GM15510 (cell line): ENCODE data around the gene UST.

Experiments
- POLR2A ChIP-seq: IDR thresholded peaks from 3 replicates; pipeline ENCODE4 v1.6.1; 2011; ENCODE audit warnings: borderline replicate concordance; ENCODE audit not compliant: insufficient read length; ENCODE audit errors: extremely low read depth

The UST gene

DNA sequence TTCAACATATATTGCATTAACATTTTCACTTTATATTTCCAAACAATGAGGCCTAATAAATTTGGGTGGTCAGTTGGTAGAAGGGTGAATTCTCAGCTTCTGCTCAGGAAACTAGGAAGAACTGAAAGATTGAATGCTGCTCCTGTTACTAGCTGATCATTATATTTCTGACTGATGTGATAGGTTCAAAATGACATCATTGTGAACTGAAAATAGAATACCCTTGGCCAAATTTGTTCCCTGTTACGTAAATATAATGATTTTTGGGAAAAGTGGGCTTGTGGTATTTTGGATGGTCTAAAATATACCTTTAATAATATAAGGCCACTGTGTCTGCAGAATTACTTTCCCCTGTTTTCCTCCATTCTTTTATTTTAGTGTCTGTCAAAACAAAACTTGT is 2.8 kb downstream of the UST start:
- no peak for TF ChIP-seq POLR2A

DNA sequence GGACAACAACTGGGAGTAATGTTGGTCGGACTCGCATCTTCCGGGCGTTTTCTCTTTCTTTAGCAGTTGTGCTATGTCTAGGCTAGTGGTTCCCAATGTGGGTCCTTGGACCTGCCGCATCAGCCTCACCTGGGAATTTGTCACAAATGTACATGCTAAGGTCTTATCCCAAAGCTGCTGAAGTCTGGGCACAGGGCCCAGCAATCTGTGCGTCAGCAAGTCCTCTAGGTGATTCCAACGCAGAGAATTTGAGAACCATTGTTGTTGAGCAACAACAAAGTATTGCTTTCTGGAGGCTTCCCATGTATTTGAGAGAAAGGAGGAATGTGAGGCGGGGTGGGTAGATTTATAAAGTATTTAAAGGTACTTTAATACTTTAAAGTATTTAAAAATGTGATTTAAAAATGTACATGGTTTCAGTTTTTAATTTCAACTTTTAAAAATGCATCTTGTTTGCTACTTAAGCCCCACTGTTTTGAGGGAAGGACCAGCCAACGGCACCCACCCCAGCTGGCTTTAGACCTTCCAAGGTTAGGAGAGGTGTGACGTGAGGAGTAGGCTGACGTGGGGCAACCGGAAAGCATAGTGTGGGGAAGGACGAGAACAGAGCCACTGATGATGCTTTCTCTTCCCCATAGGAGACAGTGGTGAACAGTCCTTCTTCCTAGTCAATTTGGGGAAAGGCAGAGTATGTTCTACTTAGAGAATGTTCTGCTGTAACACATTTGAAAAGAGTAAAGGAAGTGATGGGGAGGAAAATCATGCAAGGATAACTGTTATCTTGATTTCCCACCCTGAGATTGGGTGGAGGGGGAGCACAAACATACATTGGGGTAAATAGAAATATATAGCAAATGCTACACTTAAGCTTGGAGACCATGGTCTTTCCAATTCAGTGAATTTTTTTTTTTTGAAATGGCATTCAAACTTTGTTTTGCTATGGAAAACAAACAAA is 4.3 kb downstream of the UST start:
- no peak for TF ChIP-seq POLR2A

DNA sequence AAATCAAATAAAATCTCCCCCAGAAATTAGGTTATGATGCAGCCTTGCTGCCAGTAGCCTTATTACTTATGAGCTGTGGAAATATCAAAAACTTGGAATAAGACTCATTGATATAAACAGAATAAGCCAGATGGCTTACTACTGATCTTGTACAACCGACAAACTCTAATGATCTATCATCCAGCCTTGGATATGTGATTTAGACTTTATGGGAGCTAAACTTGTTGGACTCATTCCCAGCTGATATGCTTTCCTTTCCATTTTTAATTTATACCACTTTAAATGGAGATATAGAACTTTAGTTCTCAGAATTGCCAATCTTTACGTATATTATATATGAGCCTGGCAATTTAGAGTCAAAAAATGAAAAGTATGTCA is 5.0 kb downstream of the UST start:
- no peak for TF ChIP-seq POLR2A

DNA sequence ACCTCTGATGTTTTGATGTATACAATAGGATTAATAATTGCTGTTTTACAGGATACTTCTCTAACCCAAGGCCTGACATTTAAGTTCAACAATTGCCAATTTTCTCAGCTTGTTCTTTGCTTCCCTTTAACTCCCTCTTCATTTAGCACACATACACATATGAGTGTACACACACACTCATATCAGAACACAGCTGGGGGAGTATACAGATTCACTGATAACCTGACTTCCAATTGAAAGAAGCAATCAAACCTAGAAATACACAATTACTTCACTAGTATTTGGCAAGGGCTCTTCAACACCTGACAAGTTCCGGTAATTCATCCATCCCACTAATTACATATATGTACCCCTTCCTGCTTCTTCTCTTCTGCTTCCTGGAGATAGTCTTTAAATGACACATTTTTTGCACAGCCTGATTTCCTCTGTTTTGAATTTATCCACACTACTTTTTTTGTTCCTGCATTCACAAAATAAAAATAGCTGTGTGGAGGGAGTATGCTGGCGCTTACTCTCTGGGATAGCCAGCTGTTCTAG is 11.2 kb downstream of the UST start:
- no peak for TF ChIP-seq POLR2A

DNA sequence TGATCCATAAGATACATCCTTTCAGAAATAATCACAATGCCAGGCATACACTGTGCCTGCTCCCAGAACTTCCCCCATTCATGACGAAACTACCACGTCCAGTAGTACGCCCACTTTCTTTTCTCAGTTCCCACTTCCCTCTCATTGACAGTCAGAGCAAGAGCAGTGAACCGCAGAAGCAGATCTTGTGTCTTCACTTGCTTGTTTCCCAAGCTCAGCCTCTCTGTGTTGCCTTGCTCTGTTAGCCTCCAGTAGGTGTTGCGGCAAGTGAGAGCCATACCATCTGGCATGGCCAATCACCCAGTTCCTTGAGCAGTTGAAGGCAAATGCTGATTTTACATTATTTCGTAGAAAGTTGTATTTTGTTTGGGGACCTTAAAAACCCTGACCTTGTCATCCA is 11.7 kb downstream of the UST start:
- TF ChIP-seq POLR2A = no peak

DNA sequence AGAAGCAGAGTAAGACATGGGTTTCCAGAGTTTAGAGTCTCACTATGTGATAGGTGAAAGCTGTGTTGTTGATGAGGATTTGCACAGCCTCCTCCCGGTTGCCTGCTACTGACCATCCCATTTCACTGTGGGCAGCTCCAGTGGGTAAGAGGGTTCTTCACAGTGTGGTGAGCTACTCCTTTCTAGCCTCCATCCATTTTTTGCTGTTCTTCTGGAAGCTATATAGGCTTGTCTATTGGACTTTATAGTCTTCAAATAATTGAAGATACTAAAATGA is 13.4 kb downstream of the UST start:
- TF ChIP-seq POLR2A = no peak

DNA sequence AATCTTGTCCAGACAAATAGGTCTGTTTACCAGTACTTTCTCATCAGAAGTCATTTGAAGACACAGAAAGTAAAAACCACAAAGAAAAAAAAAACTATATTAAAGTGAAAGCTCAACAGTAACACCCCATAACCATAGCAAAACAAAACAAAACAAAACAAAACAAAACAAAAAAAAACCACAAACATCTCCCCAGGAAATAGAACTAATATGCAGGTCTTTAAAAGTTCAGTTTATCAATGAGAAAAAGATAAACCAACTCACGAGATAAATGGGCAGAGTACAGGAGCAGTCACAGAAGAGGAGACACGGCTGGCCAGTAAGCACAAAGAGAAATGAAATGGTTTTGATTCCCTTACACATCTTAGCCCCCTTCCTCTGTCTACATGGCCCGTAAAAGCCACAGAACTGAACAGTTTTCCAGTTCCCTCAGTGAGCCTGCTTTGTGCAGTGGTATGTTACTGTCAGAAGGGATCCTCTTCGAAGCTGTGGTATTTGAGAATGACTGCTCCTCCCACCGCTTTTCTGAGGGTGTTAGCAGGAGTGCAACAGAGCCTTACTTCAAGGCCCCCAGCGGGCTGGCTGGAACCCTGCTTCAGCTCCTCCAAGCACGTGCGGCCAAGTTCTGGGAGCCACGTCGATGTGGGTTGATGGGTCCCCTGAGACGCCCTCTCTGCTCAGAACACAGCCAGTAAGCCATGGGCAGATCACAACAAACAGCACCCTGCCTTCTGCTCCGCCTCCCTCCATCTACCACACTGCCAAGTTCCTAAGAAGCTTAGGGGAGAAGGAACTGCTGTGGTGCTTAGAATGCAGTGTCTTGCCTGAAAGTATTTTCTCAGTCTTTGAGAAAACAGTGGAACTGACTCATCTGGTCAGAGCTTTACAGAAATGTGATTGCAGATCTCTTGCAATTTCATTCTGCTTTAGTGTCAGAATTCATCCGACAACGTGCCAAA is 14.0 kb downstream of the UST start:
- TF ChIP-seq POLR2A = no peak

DNA sequence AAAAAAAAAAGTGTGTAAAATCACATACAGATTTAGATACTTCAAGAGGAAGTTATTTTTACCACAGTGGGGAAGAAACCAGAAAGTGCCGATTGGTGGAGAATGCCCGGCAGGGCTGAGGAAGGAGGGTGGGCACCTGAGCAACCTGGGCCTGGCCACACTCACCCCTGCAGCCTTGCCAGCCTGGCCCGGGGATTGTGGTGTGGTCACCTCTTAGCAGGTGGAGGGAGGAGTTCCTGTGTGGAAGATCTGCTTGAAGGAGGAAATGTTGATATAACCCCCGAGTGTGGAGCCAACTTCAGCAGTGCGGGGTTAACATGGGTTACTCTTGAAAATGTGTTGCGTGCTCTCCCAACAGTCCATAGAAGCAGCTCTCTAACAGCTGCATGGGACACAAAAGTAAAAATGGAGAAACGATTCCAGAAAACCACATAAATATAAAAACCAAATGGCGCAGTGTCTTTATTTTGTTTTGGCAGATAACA is 14.7 kb downstream of the UST start:
- no peak for TF ChIP-seq POLR2A

DNA sequence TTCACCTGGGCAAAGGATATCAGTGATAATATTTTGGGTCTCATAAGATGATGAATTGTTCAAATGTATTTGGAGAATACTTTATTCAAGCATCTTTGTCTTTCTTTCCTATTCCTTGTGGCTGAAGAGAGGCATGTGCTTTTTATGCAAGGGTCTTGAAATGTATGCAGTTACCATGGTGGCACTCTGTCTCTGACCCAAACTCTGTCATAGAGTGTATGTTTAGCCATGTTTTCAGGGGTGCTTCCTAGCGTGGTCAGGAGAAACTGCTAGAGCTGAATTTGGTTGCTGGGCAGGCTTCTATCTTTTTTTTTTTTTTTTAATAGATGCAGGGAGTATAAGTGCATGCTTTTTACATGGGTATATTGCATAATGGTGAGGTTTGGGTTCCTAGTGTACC is 15.4 kb downstream of the UST start:
- TF ChIP-seq POLR2A = no peak

DNA sequence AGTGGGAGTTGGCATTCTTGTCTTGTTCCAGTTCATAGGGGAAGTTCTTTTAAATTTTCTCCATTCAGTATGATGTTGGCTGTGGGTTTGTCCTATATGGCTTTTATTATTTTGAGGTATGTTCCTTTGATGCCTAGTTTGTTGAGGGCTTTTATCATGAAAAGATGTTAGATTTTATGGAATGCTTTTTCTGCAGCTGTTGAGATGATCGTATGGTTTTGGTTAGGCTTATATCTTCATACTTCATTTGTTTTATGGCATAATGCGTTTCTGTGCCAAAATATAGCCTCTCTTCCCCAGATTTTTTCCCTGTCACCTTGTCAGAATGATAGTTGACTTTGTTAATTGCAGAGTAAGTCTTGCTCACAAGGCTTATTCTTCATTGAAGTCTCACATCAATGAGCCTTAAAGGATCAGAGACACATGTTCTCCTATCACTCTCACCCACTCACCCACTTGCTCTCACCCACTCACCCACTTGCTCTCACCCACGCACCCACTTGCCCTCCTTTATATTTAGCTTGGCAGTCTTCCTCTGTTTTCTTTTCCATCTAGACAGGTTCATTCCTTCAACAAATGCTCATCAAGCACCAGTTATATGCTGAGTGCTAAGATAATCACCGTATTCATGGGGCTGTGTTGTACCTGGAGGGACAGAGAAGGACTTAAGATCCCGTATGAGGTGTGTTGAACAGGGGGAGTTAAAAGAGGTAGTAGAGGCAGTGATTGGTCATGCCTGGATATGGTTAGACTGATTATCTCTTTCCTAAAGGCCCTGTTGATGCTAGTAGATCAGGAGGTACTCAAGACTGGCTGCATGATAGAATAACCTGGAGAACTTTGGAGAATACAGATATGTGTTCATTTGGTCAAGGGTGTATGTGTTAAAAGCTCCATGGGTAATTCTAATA is 19.3 kb downstream of the UST start:
- TF ChIP-seq POLR2A = no peak

DNA sequence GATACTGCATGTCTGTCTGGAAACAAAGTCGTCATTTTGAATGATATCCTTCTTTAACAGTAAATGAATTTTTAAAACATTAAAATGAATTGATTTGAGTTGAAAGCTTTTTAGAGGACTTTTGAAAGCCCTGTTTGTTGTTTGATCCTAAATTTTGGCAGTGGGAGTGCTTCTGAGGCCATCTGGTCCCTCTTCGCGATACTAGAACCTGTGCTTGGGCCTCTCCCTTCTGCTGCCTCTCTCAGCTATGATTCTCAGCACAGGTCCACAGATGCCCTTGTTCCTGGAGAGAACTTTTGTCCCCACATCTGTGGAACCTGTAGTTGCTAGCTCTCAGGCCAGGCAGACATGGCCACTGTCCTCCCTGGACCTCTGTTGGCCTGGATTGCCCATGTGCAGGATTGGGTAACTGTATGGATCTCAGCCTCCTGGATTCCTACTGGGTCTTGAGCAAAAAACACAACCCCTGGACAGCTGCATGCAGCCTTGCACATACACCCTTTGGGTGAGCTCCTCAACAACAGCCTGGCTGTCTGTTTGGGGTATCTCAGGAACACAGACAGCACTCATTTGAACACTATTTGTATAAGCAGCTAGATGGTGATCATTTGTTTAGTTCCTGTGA is 21.9 kb downstream of the UST start:
- TF ChIP-seq POLR2A = no peak

DNA sequence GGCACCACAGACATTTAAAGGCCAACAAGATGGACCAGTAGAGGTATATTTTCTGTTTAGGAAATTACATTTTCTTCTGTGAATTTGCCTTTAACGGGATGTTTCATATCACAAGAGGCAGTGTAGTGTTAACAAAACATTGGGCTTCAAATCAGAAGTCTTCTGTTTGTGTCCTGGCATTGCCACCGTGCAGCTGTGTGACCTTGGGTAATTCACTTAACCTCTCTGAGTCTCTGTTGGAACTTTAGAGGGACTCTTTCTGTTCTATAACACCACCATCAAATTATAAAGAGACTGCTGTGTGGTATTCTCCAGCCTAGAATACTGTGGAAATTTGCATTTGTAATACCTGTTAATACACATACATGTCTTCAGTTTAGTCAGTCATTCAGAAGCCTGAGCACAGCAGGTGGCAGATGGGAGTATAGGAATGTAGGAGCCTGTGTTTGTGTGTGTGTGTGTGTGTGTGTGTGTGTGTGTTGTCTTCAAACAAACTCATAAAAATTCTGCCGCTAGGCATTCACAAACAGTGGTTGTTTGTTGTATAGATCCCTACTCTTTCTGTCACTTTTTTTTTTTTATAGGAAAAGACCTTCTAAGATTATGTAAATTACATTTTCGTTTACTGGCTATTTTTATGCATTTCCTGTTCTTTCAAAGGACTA is 22.6 kb downstream of the UST start:
- no peak for TF ChIP-seq POLR2A

DNA sequence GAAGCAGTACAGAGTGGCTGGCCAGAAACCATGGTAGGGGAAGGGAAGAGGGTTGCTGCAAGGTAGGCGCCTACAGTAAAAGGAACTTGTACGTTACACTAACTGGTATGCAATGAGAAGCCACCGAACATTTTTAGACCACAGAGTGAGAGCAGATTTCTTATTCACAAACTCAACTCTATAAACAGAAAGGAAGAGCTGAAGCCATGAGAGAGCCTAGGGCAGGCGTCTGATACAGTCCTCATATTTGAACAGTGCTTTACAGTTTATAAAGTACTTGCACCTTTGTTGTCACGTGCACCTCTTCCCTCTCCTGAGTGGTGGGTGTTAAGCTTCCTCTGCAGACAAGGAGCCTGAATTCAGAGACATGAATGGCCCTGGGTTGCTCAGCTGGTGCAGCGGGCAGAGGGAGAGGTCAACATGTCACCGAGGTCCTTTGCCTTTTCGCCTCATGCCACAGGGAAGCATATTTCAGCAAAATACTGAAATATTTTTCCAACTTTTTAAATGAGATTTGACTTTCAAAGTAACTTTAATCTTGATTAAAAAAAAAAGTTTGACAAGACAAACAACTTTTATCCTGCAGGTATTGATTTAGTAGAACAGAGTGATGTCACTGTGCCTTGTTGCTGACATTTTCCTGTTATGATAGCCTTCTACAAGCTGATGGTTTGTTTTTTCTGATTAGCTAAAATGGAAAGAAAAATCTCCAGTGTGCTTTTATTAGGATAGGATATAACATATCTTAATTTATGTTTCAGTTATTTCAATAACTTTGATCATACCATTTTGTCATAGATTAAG is 23.8 kb downstream of the UST start:
- TF ChIP-seq POLR2A = no peak

DNA sequence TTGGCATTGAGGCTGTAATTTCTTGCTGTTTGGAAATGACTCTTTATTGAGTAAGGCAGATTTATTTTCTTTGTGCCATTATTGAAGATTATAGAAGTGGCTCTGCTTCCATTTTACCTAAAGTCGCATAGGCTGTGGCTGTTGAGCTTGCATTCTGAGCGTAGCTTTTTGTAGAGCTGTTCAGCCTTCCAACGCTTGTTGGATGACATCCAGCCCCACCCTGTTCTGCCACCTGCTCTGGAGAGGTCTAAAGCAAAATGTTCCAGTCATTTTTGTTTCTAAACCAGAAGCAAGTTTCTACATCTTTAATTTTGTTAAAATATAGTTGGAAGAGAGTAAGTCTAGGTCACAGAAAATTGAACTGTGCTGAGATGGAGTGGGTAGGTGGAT is 24.4 kb downstream of the UST start:
- no peak for TF ChIP-seq POLR2A
